GM18951 (cell line): ENCODE measurements around the gene ADGRL3.
"Not testable (repeated sequence)": the region's sequence is repeated elsewhere in the genome, so short reads cannot be mapped to it uniquely, and the experiment has no call there.

Experiments
- POLR2A ChIP-seq: IDR thresholded peaks from 4 replicates; pipeline ENCODE4 v1.6.1; 2011; ENCODE audit warnings: mild to moderate bottlenecking; ENCODE audit not compliant: insufficient read length, insufficient read depth; ENCODE audit errors: extremely low read depth
- in situ Hi-C: fragments of 300-500 bp; cut with MboI; formaldehyde crosslinking; loops from one replicate; pipeline ENCODE4 v1.12.0; 2022; ENCODE audit warnings: low sequenced_read_pairs, mixed read lengths, inconsistent platforms; ENCODE audit not compliant: unreplicated experiment

Gene ADGRL3

GRCh38 chr4:61762722-61763627 lies 562.8 kb downstream of the ADGRL3 start:
- in situ Hi-C loops = no loop called here
- TF ChIP-seq POLR2A = no peak

- TF ChIP-seq POLR2A = no peak
- in situ Hi-C loops = no loop called here
These were observed 563.6 kb downstream of the ADGRL3 start for GRCh38 chr4:61763682-61764081.

GRCh38 chr4:61764090-61764489 lies 564.0 kb downstream of the ADGRL3 start:
- in situ Hi-C loops = not testable (repeated sequence)

GRCh38 chr4:61769444-61770167 lies 569.5 kb downstream of the ADGRL3 start:
- in situ Hi-C loops = not testable (repeated sequence)

GRCh38 chr4:61770456-61770855 lies 570.3 kb downstream of the ADGRL3 start:
- TF ChIP-seq POLR2A = no peak
- in situ Hi-C loops = no loop called here

- in situ Hi-C loops = no loop called here
- no peak for TF ChIP-seq POLR2A
These were observed 570.9 kb downstream of the ADGRL3 start for GRCh38 chr4:61771056-61771455.

GRCh38 chr4:61772126-61772525 lies 572.0 kb downstream of the ADGRL3 start:
- in situ Hi-C loops = no loop called here
- TF ChIP-seq POLR2A = no peak

GRCh38 chr4:61773655-61774245 lies 573.6 kb downstream of the ADGRL3 start:
- no peak for TF ChIP-seq POLR2A
- in situ Hi-C loops = no loop called here

- TF ChIP-seq POLR2A = no peak
- in situ Hi-C loops = no loop called here
These were observed 582.0 kb downstream of the ADGRL3 start for GRCh38 chr4:61782133-61782532.

GRCh38 chr4:61783050-61783449 lies 582.9 kb downstream of the ADGRL3 start:
- in situ Hi-C loops = no loop called here
- TF ChIP-seq POLR2A = no peak

GRCh38 chr4:61785761-61786160 lies 585.6 kb downstream of the ADGRL3 start:
- in situ Hi-C loops = no loop called here

GRCh38 chr4:61786211-61786610 lies 586.1 kb downstream of the ADGRL3 start:
- in situ Hi-C loops = no loop called here
- no peak for TF ChIP-seq POLR2A

More at GRCh38 chr4:61785761-61786160, 585.6 kb downstream of the ADGRL3 start:
- TF ChIP-seq POLR2A = no peak

GRCh38 chr4:61795998-61796397 lies 595.9 kb downstream of the ADGRL3 start:
- TF ChIP-seq POLR2A = no peak
- in situ Hi-C loops = no loop called here

GRCh38 chr4:61799794-61800193 lies 599.7 kb downstream of the ADGRL3 start:
- in situ Hi-C loops = no loop called here

More at GRCh38 chr4:61799794-61800193, 599.7 kb downstream of the ADGRL3 start:
- no peak for TF ChIP-seq POLR2A
